SK-N-SH treated with all-trans-retinoic acid at 6 μM for 48 hours (cell line): ENCODE measurements around the gene SPG21.

Experiments
- ATAC-seq: fragments of 200-7000 bp; cut with Tn5 transposase; 3 replicates; pipeline ENCODE4 v1.9.1; 2020; ENCODE audit warnings: mild to moderate bottlenecking, moderate library complexity
- ARNTL ChIP-seq: fragments of 450-650 bp; formaldehyde crosslinking; IDR thresholded peaks from 2 replicates; pipeline ENCODE4 v1.5.0; 2020; ENCODE audit warnings: low read depth, mild to moderate bottlenecking, moderate library complexity, borderline replicate concordance
- BACH2 ChIP-seq: fragments of 250-450 bp; sonication (Bioruptor Pico); IDR thresholded peaks from 2 replicates; pipeline ENCODE4 v1.9.0; 2021; ENCODE audit warnings: mild to moderate bottlenecking, borderline replicate concordance
- CREB5 ChIP-seq: fragments of 250-450 bp; sonication (Bioruptor Pico); IDR thresholded peaks from 2 replicates; pipeline ENCODE4 v1.5.1; 2020; ENCODE audit warnings: low read depth, mild to moderate bottlenecking, moderate library complexity
- CSDC2 ChIP-seq: fragments of 250-450 bp; sonication (Bioruptor Pico); IDR thresholded peaks from 2 replicates; pipeline ENCODE4 v1.5.0; 2020; ENCODE audit warnings: mild to moderate bottlenecking, moderate library complexity
- CSRNP3 ChIP-seq: fragments of 250-450 bp; sonication (Bioruptor Pico); IDR thresholded peaks from 2 replicates; pipeline ENCODE4 v1.5.1; 2021; ENCODE audit warnings: mild to moderate bottlenecking, moderate library complexity
- ESRRG ChIP-seq: fragments of 250-450 bp; sonication (Bioruptor Pico); IDR thresholded peaks from 2 replicates; pipeline ENCODE4 v1.6.1; 2021; ENCODE audit warnings: mild to moderate bottlenecking
- GLIS3 ChIP-seq: fragments of 250-450 bp; sonication (Bioruptor Pico); IDR thresholded peaks from 2 replicates; pipeline ENCODE4 v1.5.0; 2020; ENCODE audit warnings: mild to moderate bottlenecking, moderate library complexity
- ISL1 ChIP-seq: fragments of 250-450 bp; sonication (Bioruptor Pico); IDR thresholded peaks from 2 replicates; pipeline ENCODE4 v2.1.2; 2022; ENCODE audit warnings: mild to moderate bottlenecking, moderate library complexity
- OSR1 ChIP-seq: fragments of 250-450 bp; sonication (Bioruptor Pico); IDR thresholded peaks from 2 replicates; pipeline ENCODE4 v1.8.0; 2022; ENCODE audit warnings: moderate library complexity, mild to moderate bottlenecking, inconsistent platforms
- PATZ1 ChIP-seq: fragments of 250-450 bp; sonication (Bioruptor Pico); IDR thresholded peaks from 2 replicates; pipeline ENCODE4 v1.8.0; 2020; ENCODE audit warnings: mild to moderate bottlenecking, moderate library complexity, borderline replicate concordance
- PPARA ChIP-seq: fragments of 250-450 bp; sonication (Bioruptor Pico); IDR thresholded peaks from 2 replicates; pipeline ENCODE4 v1.5.0; 2020; ENCODE audit warnings: mild to moderate bottlenecking, borderline replicate concordance
- RARB ChIP-seq: fragments of 250-450 bp; sonication (Bioruptor Pico); IDR thresholded peaks from 2 replicates; pipeline ENCODE4 v1.8.0; 2021; ENCODE audit warnings: mild to moderate bottlenecking, moderate library complexity
- SNAI2 ChIP-seq: fragments of 250-450 bp; sonication (Bioruptor Pico); IDR thresholded peaks from 2 replicates; pipeline ENCODE4 v1.5.0; 2020; ENCODE audit warnings: mild to moderate bottlenecking, moderate library complexity
- TCF4 ChIP-seq: fragments of 250-450 bp; sonication (Bioruptor Pico); IDR thresholded peaks from 2 replicates; pipeline ENCODE4 v1.8.0; 2021; ENCODE audit warnings: mild to moderate bottlenecking, moderate library complexity, borderline replicate concordance
- TOX ChIP-seq: fragments of 250-450 bp; sonication (Bioruptor Pico); IDR thresholded peaks from 2 replicates; pipeline ENCODE4 v1.8.0; 2021; ENCODE audit warnings: mild to moderate bottlenecking, moderate library complexity, borderline replicate concordance
- TSHZ2 ChIP-seq: fragments of 250-450 bp; sonication (Bioruptor Pico); IDR thresholded peaks from 2 replicates; pipeline ENCODE4 v1.5.0; 2020; ENCODE audit warnings: mild to moderate bottlenecking, moderate library complexity
- ZC3H10 ChIP-seq: fragments of 250-450 bp; sonication (Bioruptor Pico); IDR thresholded peaks from 2 replicates; pipeline ENCODE4 v1.5.1; 2021; ENCODE audit warnings: mild to moderate bottlenecking, moderate library complexity
- ZFP3 ChIP-seq: fragments of 250-450 bp; sonication (Bioruptor Pico); IDR thresholded peaks from 2 replicates; pipeline ENCODE4 v1.5.0; 2020; ENCODE audit warnings: mild to moderate bottlenecking, moderate library complexity
- ZFP30 ChIP-seq: fragments of 450-650 bp; formaldehyde crosslinking; IDR thresholded peaks from 2 replicates; pipeline ENCODE4 v1.5.0; 2022; ENCODE audit warnings: mild to moderate bottlenecking, moderate library complexity
- ZNF565 ChIP-seq: fragments of 450-650 bp; formaldehyde crosslinking; conservative IDR thresholded peaks from 2 replicates; pipeline ENCODE4 v1.5.0; 2020; ENCODE audit warnings: low read depth, mild to moderate bottlenecking, moderate library complexity
- ZNF70 ChIP-seq: fragments of 450-650 bp; formaldehyde crosslinking; IDR thresholded peaks from 2 replicates; pipeline ENCODE4 v1.5.0; 2020; ENCODE audit warnings: mild to moderate bottlenecking, moderate library complexity
- ZNF8 ChIP-seq: fragments of 450-650 bp; formaldehyde crosslinking; IDR thresholded peaks from 2 replicates; pipeline ENCODE4 v1.5.0; 2020; ENCODE audit warnings: mild to moderate bottlenecking, moderate library complexity

Gene SPG21

GRCh38 chr15:64991536-64992135 is 1.9 kb upstream of the SPG21 start:
- TF ChIP-seq TOX (CRISPR knock-in tag) (no peak), ESRRG (CRISPR knock-in tag) (no peak), CSDC2 (CRISPR knock-in tag) (no peak), ZNF565 (CRISPR knock-in tag) (no peak)
- no peak for ATAC-seq

- TF ChIP-seq PPARA (CRISPR knock-in tag) (no peak), GLIS3 (CRISPR knock-in tag) (no peak), ZNF8 (CRISPR knock-in tag) (no peak), SNAI2 (CRISPR knock-in tag) (no peak), ISL1 (CRISPR knock-in tag) (no peak)
- peak; percentile 34; the same call in 2 of the 3 replicates for ATAC-seq
Observed at GRCh38 chr15:64990168-64990470, 405 bp upstream of the SPG21 start.

GRCh38 chr15:64987136-64987535 is 2.6 kb downstream of the SPG21 start:
- TF ChIP-seq BACH2 (CRISPR knock-in tag): no peak
- no peak for TF ChIP-seq ZC3H10 (CRISPR knock-in tag)
- TF ChIP-seq TCF4: no peak
- TF ChIP-seq ARNTL (CRISPR knock-in tag): no peak
- TF ChIP-seq TOX (CRISPR knock-in tag): no peak
- TF ChIP-seq RARB (CRISPR knock-in tag): no peak
- TF ChIP-seq ZFP30 (CRISPR knock-in tag): no peak
- no peak for TF ChIP-seq CSRNP3 (CRISPR knock-in tag)
- TF ChIP-seq OSR1 (CRISPR knock-in tag): no peak
- no peak for TF ChIP-seq ZFP3
- TF ChIP-seq PPARA (CRISPR knock-in tag): no peak
- TF ChIP-seq PATZ1 (CRISPR knock-in tag): no peak
- no peak for TF ChIP-seq ISL1 (CRISPR knock-in tag)
- TF ChIP-seq ZNF565 (CRISPR knock-in tag): no peak
- TF ChIP-seq ZNF8 (CRISPR knock-in tag): no peak
- no peak for ATAC-seq

GRCh38 chr15:64985366-64986033 is 4.2 kb downstream of the SPG21 start:
- ATAC-seq: no peak

More at GRCh38 chr15:64985366-64986033, 4.2 kb downstream of the SPG21 start:
- no peak for TF ChIP-seq SNAI2 (CRISPR knock-in tag)
- TF ChIP-seq PPARA (CRISPR knock-in tag): no peak
- TF ChIP-seq ISL1 (CRISPR knock-in tag): no peak
- no peak for TF ChIP-seq RARB (CRISPR knock-in tag)
- no peak for TF ChIP-seq TCF4
- TF ChIP-seq TOX (CRISPR knock-in tag): no peak
- TF ChIP-seq ZNF70 (CRISPR knock-in tag): no peak
- TF ChIP-seq PATZ1 (CRISPR knock-in tag): no peak
- no peak for TF ChIP-seq CREB5 (CRISPR knock-in tag)
- no peak for TF ChIP-seq ZNF565 (CRISPR knock-in tag)
- TF ChIP-seq ARNTL (CRISPR knock-in tag): no peak
- TF ChIP-seq ZC3H10 (CRISPR knock-in tag): no peak
- no peak for TF ChIP-seq TSHZ2 (CRISPR knock-in tag)
- TF ChIP-seq ZNF8 (CRISPR knock-in tag): no peak
- TF ChIP-seq BACH2 (CRISPR knock-in tag): no peak
- TF ChIP-seq ESRRG (CRISPR knock-in tag): no peak
- TF ChIP-seq CSRNP3 (CRISPR knock-in tag): no peak
- no peak for TF ChIP-seq ZFP3
- no peak for TF ChIP-seq GLIS3 (CRISPR knock-in tag)
- TF ChIP-seq, all 23 proteins: peak for 0
